Glomerular endothelial cell (primary cell): Measurements from ENCODE around the gene WDR90. TPM values are rescaled to one million over a fixed set of nuclear protein-coding genes. Genes with fewer than 3 reads are reported as not detected.

Source experiments
- DNase-seq: peaks from one replicate; pipeline ENCODE4 v3.0.0-alpha.2; 2011; ENCODE audit warnings: low read depth, low spot score; ENCODE audit errors: extremely low read depth
- total RNA-seq: library from RNA; depleted of rRNA; stranded (reverse); fragments of >200 nt; gene quantifications from 2 replicates; pipeline ENCODE4 v1.2.3, GENCODE V29; 2015

The WDR90 gene
- 17.4 and 21.2 TPM in 2 replicates for total RNA-seq

DNA sequence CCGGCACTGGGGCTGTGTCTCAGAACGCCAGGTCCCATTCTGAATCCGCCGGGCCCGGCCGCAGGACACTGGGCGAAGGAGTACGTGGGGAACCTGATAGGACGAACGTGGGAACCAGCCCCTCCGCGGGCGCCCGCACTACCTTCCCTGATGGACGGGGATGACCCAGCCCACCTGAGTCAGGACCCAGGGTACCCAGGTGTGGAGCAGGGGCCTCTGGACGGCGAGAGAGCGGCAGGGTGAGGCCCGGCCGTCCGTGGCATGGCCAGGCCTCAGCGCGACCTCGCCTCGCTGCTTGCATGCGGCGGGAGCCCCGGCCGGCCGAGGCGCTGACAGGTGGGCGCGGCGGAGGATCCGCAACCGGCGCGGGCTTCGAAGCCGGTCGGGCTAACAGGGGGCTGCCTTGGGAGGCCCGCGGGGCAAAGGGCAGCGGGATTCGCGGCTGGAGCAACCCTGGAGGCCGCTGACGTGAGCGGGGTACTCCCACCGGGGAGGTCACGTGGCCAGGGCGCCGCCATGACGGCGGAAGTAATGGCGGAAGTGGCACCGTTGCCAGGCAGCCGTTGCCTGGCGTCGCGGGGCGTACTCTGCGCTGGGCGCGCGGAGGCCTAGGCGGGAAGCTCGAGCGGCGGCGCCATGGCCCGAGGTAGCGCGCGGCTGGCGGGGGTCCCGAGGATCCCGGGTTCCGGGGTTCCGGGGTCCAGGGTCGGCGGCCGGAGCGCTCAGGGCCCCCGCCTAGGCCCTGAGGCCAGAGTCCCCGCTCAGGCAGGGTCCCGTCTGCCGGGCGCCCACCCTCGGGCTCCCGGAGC is at the start of gene WDR90:
WDR90 (plus strand) TSS at position 585 of the 809 bp plus-strand sequence; CDS start at position 637, 52 bp downstream.
- peak; percentile 25 for DNase-seq

DNA sequence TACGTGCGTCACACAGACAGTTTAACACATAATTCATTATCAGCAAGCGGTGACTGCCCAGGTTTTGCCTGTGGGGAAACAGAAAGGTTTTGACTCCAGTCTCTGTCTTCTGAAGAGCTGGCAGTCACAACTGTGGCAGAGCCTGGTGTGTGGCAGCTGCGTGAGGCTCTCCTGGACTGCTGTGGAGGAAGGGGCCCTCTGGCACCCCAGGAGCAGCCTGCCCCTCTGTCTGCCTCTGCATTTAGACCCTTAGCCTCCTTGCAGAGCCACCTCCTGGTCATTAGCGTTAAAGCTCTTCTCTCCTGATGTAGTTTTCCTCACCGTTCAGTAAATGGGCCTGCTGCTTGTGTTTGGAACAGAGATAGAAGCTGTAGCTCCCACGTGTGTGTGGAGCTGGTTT is 48.4 kb upstream of the WDR90 start:
- no peak for DNase-seq

DNA sequence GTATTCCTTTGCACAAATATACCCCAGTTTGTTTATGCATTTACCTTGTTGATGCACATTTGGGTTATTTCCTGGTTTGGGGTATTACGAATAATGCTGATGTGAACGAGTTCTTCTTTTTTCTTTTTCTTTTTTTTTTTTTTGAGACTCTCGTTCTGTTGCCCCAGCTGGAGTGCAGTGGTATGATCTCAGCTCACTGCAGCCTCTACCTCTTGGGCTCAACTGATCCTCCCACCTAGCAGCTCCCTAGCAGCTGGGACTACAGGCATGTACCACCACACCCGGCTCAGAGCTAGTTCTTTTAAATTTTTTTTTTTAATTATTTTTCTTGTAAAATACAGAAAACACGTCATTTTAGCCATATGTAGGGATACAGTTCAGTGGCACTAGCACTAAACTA is 45.2 kb upstream of the WDR90 start:
- no peak for DNase-seq

DNA sequence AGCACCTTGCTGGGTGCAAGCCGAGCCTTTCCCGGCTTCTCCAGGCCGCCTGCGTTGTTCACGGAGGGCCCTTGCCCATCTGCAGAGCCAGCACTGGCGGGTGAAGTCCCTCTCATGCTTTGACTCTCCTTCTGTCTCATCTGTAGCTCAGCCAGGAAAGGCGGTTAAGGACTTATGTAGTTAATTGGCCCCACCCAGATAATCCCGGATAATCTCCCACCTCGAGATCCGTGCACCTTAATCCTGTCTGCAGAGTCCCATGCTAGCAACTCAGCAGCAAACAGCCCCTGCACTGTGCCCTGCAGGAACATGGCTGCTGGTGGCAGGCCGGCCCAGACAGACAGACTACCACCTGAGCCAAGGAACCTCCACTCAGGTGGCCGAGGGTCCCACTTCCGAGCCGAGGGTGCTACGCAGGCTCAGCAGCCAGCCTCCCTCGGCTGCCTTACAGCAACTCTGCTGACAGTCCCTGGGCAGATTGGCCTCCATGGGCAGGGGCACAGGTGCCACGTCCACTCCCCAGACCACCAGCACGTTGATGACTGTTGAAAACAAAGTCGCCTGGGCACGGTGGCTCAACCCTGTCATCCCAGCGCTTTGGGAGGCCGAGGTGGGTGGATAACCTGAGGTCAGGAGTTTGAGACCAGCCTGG is 42.4 kb upstream of the WDR90 start:
- no peak for DNase-seq

DNA sequence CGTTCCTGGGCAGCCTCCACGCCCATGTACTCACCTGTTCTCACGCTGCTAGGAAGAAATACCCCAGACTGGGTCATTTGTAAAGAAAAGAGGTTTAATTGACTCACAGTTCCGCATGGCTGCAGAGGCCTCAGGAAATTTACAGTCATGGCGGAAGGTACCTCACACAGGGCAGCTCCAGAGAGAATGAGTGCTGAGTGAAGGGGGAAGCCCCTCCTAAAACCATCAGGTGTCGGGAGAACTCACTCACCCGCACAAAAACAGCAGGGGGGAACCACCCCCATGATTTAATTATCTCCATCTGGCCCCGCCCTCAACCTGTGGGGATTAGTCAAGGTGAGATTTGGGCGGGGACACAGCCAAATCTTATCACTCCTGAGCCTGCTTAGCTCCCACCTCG is 41.1 kb upstream of the WDR90 start:
- no peak for DNase-seq

DNA sequence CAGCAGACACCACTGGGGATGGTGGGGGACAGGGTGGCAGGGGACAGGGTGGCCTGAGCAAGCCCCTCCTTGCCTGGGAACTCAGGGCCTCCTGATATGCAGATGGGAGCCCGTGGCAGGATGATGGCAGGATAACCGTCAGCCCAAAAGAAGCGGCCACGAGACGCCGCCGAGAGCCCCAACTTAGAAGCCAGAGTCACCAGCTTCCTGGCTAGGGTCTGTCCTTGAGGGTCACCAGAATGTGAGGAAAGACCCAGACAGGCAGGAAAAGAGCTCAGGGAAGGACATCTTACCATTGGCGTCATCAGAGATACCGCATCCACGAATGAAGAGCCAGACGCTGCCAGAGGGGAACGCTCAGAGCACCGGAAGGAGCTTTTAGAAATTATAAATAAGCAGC is 39.8 kb upstream of the WDR90 start:
- no peak for DNase-seq

DNA sequence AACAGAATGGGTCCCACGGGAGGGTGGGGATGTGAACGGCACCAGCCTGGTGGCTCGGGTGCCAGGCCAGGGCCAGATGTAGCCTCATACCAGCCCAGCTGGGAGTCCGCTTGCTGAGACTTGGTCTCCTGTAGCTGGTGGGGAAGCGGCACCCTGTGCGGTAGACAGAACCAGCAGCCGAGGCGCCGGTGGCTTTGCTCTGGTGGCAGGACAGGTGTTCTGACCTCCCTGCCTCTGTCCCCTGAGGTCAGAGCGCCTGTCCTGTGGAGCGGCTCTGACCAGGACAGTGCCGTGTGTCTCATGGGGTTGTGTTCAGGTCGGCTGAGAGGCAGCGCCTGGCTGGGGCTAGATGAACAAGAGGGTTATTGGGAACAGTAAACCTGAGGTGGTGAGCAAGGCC is 39.2 kb upstream of the WDR90 start:
- DNase-seq = no peak

DNA sequence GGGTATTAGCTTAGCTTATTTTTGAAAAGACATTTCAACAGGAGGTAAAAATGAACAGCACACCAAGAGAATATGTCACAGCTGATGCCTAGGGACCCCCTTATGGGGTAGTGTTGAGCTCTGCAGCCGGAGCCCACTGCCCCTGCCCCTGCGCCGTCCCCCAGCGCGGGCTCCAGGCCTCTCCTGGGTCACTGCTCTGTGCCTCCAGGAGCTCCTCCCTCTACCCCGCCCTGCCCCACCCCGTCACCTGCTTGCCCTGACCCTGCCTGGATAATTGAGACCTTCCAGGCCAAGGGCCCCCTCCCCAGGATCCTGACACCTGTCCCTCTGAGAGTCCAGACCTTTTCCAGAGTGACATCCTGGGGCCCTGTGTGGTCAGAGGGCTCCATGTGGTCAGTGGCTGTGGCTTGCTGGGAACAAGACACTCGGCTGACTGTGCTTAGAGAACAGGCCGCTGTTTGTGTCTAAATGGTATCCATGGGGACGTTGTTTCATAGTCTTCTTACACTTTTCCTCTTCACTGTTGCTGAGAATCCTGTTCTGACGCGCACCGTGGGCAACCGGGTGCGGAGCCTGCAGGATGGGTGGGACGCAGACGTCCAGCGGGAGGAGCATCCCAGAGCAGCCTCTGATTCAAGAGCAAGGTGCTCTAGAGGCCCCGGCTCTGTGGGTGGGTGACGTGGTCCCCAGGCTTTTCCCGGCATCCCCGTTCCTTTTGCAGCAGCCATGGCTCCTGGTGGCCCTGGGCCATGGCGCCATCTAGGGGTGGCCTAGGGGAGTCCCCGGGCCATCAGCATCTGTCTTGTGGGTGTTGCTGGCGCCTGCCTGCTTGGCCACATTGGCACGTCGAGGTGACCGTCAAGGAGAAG is 38.4 kb upstream of the WDR90 start:
- no peak for DNase-seq

DNA sequence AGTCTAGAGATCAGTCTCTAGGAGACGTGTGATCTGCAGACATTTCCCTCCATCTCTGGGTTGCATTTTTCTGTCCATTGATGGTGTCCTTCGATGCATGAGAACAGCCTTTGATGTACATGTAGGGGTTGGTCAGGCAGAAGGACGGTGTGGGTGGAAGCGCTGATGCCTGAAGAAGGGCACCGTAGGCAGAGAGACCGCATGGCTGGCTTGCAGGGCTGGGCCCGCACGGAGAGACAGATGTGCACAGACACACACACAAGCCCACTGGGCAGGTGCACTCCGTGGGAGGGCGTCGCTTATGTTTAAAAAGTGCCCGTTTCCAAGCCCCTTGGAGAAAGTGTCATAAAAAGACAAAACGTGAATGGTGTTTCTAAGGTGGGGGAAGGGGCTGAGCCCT is 34.0 kb upstream of the WDR90 start:
- DNase-seq = no peak

DNA sequence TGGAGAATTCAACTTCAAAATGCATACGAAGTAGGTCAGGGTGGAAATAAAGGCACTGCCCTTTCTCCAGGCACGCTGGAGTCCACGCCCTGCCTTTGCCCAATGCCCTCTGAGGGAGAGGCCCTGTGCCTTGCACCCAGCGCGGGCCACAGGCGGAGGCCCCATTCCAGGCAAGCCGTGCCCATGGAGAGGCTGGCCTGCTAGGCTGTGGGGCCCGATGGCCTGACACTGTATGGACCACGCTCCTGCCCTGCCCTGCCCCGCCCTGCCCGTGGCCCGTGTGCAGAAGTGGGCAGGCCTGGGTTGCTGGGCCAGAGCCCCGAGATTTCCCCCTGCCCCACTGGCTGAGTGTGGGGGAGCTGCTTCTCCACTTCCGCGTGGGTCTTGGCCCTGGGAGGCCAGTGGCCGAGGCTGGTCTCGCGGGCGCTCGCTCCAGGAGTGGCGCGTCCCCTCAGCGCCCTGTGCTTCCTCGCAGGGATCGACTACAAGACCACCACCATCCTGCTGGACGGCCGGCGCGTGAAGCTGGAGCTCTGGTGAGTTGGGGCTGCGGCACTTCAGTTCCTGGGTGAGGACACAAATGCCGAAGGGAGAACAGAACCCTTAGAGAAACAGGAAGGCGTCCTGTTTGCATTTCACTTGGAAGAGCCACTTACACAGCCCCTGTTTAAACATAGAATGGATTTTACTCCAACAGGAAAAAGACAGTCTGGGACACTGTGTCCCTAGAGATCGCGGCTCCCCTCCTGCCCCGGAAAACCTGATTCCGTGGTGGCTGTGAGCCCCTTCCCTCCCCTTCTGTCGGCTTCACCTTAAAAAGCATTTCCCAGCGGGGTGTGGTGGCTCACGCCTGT is 32.2 kb upstream of the WDR90 start:
- DNase-seq = no peak

DNA sequence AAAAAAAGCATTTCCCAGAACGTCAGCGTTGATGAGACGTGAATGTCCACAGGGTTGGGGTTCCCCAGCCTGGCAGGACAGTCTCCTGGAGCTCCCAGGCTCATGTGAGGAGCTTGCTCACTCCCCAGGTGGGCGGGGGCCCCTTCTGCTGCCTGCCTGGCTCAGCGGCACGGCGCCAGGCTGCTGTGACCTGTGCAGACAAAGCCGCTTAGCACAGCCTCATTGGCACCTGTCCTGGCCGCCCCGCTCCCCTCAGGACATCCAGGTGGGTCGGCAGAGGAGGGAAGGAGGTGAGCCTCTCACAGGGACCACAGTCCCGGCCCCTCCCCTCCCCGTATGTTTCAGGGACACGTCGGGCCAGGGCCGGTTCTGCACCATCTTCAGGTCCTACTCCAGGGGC is 31.3 kb upstream of the WDR90 start:
- DNase-seq = no peak

DNA sequence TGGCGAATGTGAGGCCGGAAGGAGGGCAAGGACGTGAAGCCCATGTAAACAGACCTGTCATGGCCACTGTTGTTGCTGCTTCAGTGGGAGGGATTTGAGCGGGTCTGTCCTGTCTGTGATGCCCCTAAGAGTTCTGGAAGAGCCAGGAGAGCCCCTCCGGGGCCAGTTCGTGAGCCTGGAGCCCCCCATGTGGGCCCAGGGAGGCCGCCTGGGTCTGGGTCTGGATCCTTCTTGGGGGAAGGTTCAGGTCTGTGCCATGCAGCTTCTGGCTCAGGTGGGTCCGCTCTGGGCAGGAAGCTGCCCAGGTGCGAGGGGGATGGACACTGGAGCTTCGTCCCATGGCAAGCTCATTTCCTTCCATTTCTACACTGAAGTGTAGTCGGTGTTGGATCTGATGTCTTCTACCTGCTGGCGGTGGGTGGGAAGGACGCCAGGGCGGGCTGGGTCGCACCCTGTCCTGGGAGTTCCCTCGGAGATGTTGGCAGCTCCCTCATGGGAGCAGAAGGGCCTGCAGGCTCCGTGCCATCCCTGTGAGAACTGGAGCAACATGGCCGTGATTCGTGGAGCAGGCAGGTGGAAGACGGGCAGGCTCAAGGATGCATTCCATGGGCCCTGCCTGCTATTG is 29.6 kb upstream of the WDR90 start:
- no peak for DNase-seq

DNA sequence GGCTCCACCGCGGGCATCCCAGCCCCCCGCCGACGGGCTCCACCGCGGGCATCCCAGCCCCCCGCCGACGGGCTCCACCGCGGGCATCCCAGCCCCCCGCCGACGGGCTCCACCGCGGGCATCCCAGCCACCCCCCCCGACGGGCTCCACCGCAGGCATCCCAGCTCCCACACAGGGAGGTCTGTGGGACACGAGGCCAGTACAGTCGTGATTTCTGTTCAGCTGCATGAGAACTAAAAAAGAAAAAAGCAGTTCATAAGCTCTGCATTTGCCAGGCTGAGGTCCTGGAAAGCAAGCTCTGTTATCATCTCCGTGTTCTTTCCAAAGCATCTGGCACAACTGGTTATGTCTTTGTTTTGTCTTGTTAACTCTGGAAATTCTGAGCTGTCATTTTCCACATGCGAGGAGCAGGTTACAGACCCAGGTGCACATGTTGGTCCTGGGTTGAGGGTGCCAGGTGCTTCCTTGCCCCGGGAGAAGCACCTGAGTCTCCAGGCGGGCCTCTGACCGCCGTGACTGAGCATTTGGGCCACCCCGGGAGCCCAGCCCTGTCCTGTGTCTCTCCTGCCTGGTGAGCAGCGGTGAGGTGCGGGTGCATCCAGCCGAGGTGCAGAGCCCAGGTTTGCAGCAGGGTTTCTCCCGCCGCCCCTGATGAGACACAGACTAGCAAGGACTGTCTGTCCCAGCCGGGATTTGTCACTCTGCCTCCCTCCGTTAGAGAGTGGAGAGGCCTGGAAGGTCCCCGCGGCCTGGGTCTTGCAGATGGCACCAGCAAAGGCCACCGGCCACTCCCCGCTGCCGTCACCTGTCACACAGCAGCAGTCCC is 28.3 kb upstream of the WDR90 start:
- DNase-seq = no peak

DNA sequence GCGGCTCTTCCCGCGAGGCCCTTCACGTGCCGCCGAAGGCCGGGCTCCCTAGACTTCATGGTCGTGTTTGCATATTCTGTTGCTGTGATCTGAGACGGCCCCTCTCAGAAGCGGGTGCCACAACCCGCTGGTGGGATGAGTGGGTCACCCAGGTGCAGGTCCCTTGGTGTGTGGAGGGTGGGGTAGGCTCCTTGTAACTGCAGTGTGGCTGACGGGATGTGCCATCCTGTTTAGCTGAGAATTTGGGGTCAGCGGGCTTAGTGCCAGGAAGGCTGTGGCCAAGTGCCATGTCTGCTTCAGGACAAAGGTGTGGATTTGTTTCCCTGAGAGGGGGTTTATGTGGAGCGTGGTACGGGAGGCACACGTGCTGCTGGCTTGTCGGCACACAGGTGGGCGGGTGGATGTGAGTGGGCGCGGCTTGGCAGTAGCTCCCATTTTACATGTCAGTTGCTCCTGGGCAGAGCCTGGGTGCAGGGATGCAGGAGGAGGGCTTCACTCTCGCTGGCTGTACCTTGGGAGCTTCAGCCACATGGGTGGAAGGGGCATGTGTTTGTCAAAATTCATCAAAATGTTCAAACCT is 27.5 kb upstream of the WDR90 start:
- no peak for DNase-seq

DNA sequence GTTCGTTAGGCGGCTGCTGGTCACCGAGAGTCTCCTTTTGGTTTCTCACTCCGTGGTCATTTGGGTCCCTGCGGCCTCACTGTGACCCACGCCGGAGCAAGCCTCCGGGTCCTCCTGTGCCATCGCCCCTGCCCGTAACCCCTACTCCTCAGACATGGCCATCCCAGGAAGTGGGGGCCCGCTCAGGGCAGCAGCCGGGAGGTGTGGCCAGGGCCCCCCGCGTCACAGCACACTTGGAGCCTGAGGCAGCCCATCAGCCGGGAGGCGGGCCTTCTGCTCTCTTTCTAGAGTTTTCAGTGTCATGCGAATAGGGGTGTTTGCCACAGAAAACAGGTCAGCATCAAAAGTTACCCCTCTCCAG is 26.3 kb upstream of the WDR90 start:
- no peak for DNase-seq

DNA sequence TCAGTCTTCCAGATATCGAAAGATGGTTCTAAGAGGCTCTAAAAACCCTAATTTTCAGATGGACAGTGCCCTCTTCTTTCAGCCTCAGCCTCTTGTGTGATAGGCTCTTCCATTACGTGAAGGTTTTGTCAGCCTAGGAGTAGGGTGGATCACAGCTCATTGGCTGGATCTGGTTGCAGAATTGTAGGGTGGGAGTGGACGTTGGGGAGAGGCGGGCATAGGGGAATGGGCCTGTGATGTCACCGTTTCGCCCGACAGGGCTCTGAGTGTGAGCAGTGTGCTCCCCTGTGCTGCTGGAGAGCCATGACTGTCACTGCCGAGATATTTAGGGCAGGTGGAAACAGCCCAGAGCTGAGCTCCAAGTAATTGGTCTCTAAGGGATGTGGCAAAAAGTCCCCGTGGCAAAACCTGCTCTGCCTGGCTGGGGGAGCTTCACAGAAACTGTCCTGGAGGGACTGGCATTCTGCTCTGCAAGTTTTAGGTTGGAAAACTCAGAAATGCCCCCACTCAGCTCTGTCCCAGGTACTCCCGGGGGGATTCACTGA is 24.6 kb upstream of the WDR90 start:
- DNase-seq = no peak

DNA sequence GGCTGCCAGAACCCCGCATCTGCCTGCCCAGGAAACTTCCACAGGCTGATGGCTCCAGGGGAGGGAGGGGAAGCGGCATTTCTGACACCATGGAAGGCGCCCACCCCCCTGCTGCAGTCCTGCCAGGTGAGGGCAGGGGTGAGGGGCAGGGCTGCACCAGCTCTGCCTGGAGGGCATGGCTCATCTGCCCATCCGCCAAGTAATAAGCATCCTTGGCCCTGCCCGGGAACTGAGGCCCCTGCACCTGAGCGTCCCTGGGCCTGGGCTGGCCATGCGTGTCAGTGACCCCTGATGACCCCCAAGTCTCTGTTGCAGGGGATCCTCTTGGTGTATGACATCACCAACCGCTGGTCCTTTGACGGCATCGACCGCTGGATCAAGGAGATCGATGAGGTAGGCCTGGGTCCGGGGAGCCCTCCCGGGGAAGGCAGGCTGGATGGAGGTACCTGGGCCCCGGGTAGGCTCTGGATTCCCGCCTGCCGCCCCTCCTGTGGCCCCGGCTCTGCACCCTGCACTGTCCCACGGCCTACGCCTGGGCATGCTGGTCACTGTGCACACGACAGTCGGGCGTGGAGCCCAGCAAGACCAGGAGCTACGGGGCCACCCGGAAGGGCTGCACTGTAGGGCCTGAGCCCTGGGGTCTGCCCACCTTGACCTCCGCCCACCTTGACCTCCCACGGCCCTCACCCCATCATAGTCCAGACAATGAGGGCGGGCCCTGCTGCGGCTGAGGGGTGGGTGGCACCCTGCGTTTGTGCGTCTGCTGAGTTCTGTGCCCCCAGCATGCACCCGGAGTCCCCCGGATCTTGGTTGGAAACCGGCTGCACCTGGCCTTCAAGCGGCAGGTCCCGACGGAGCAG is 23.8 kb upstream of the WDR90 start:
- DNase-seq = no peak
